Activated gamma-delta T cell (primary cell): ENCODE measurements around the gene PSORS1C1.

Experiments
- DNase-seq: peaks from one replicate; lab custom pipeline; 2025; lab: John Stamatoyannopoulos, UW

Gene PSORS1C1

GRCh38 chr6:31096215-31096614 is 18.4 kb upstream of the PSORS1C1 start:
- DNase-seq, result no peak

- no peak for DNase-seq
Measured at GRCh38 chr6:31096656-31097055, 17.9 kb upstream of the PSORS1C1 start.

GRCh38 chr6:31098449-31098938 is 16.1 kb upstream of the PSORS1C1 start:
- no peak for DNase-seq

GRCh38 chr6:31103136-31103535 is 11.5 kb upstream of the PSORS1C1 start:
- DNase-seq, result no peak

- DNase-seq, result no peak
Measured at GRCh38 chr6:31107052-31107451, 7.5 kb upstream of the PSORS1C1 start.

- no peak for DNase-seq
Measured at GRCh38 chr6:31110825-31111582, 3.6 kb upstream of the PSORS1C1 start.

GRCh38 chr6:31111712-31112111 is 2.9 kb upstream of the PSORS1C1 start:
- no peak for DNase-seq

GRCh38 chr6:31112478-31112877 is 2.1 kb upstream of the PSORS1C1 start, which contains the start of gene C6orf15:
Gene C6orf15 (minus strand): TSS chr6:31112575. CDS start chr6:31112555, 20 bp downstream.
- no peak for DNase-seq

GRCh38 chr6:31113861-31114540 is 599 bp upstream of the PSORS1C1 start:
- DNase-seq, result no peak

GRCh38 chr6:31114970-31115849 is 610 bp downstream of the PSORS1C1 start:
- no peak for DNase-seq

GRCh38 chr6:31115941-31116560 is 1.5 kb downstream of the PSORS1C1 start:
- no peak for DNase-seq

GRCh38 chr6:31116661-31117385 is 2.2 kb downstream of the PSORS1C1 start:
- no peak for DNase-seq

- no peak for DNase-seq
Measured at GRCh38 chr6:31118178-31118577, 3.6 kb downstream of the PSORS1C1 start.

- no peak for DNase-seq
Measured at GRCh38 chr6:31120151-31120915, 5.7 kb downstream of the PSORS1C1 start, which contains the start of gene CDSN. Gene CDSN (minus strand): TSS chr6:31120446. CDS start chr6:31120419, 27 bp downstream.

GRCh38 chr6:31121131-31121790 is 6.7 kb downstream of the PSORS1C1 start:
- no peak for DNase-seq

GRCh38 chr6:31122791-31123706 is 8.4 kb downstream of the PSORS1C1 start:
- DNase-seq, result no peak

- no peak for DNase-seq
Measured at GRCh38 chr6:31125162-31125561, 10.6 kb downstream of the PSORS1C1 start.

GRCh38 chr6:31125586-31126363 is 11.2 kb downstream of the PSORS1C1 start:
- DNase-seq, result no peak
